ENCODE data around the gene WDR64. TPM values are rescaled to one million over a fixed set of nuclear protein-coding genes. Genes with fewer than 3 reads are reported as not detected.

The WDR64 gene
- total RNA-seq, 1 donor from 2014 or later, result 0.80 TPM

GRCh38 chr1:241782396-241782795 is 130.3 kb downstream of the WDR64 start:
- no peak for TF ChIP-seq CTCF (IDR thresholded peaks at IDR 0.05; ENCODE audit: unreplicated experiment)
- no peaks in the 10 kb centered on the region for H3K36me3 Mint-ChIP-seq (ENCODE audit: low read depth, unreplicated experiment)
- no peaks in the 10 kb centered on the region for H3K27me3 Mint-ChIP-seq (ENCODE audit: unreplicated experiment)
- no peak overlapping the region for H3K4me3 Mint-ChIP-seq (ENCODE audit: unreplicated experiment)
- no peaks in the 10 kb centered on the region for H3K9me3 Mint-ChIP-seq (ENCODE audit: unreplicated experiment)
- H3K4me1 Mint-ChIP-seq (ENCODE audit: unreplicated experiment), result peaks cover 8% of the 10 kb centered on the region
- no peak overlapping the region for H3K27ac Mint-ChIP-seq (ENCODE audit: unreplicated experiment)
- DNase-seq (ENCODE audit: low spot score), result no peak

- no peaks in the 10 kb centered on the region for H3K9me3 Mint-ChIP-seq (ENCODE audit: unreplicated experiment)
- H3K27me3 Mint-ChIP-seq (ENCODE audit: unreplicated experiment), result peaks cover 1% of the 10 kb centered on the region
- TF ChIP-seq CTCF (IDR thresholded peaks at IDR 0.05; ENCODE audit: unreplicated experiment), result no peak
- no peak for DNase-seq (ENCODE audit: low spot score)
- no peak overlapping the region for H3K4me3 Mint-ChIP-seq (ENCODE audit: unreplicated experiment)
- H3K27ac Mint-ChIP-seq (ENCODE audit: unreplicated experiment), result no peak overlapping the region
- H3K4me1 Mint-ChIP-seq (ENCODE audit: unreplicated experiment), result peaks cover 3% of the 10 kb centered on the region
- no peaks in the 10 kb centered on the region for H3K36me3 Mint-ChIP-seq (ENCODE audit: low read depth, unreplicated experiment)
Observed at GRCh38 chr1:241787691-241788090, 135.6 kb downstream of the WDR64 start.

- H3K4me3 Mint-ChIP-seq (ENCODE audit: unreplicated experiment), result no peak overlapping the region
- no peaks in the 10 kb centered on the region for H3K4me1 Mint-ChIP-seq (ENCODE audit: unreplicated experiment)
- peaks cover 1% of the 10 kb centered on the region for H3K27me3 Mint-ChIP-seq (ENCODE audit: unreplicated experiment)
- no peak for DNase-seq (ENCODE audit: low spot score)
- no peak overlapping the region for H3K27ac Mint-ChIP-seq (ENCODE audit: unreplicated experiment)
- no peaks in the 10 kb centered on the region for H3K36me3 Mint-ChIP-seq (ENCODE audit: low read depth, unreplicated experiment)
- no peaks in the 10 kb centered on the region for H3K9me3 Mint-ChIP-seq (ENCODE audit: unreplicated experiment)
- TF ChIP-seq CTCF (IDR thresholded peaks at IDR 0.05; ENCODE audit: unreplicated experiment), result no peak
Observed at GRCh38 chr1:241789061-241789460, 137.0 kb downstream of the WDR64 start.

GRCh38 chr1:241799416-241799815 is 147.3 kb downstream of the WDR64 start:
- no peak overlapping the region for H3K4me3 Mint-ChIP-seq (ENCODE audit: unreplicated experiment)
- DNase-seq (ENCODE audit: low spot score), result no peak
- no peak for TF ChIP-seq CTCF (IDR thresholded peaks at IDR 0.05; ENCODE audit: unreplicated experiment)
- no peak overlapping the region for H3K27ac Mint-ChIP-seq (ENCODE audit: unreplicated experiment)
- no peaks in the 10 kb centered on the region for H3K9me3 Mint-ChIP-seq (ENCODE audit: unreplicated experiment)
- H3K36me3 Mint-ChIP-seq (ENCODE audit: low read depth, unreplicated experiment), result no peaks in the 10 kb centered on the region
- no peaks in the 10 kb centered on the region for H3K27me3 Mint-ChIP-seq (ENCODE audit: unreplicated experiment)
- no peaks in the 10 kb centered on the region for H3K4me1 Mint-ChIP-seq (ENCODE audit: unreplicated experiment)

GRCh38 chr1:241800640-241801039 is 148.6 kb downstream of the WDR64 start:
- DNase-seq (ENCODE audit: low spot score), result no peak
- Mint-ChIP-seq H3K27ac (ENCODE audit: unreplicated experiment) (no peak overlapping the region), H3K4me3 (ENCODE audit: unreplicated experiment) (no peak overlapping the region), H3K36me3 (ENCODE audit: low read depth, unreplicated experiment) (no peaks in the 10 kb centered on the region), H3K27me3 (ENCODE audit: unreplicated experiment) (no peaks in the 10 kb centered on the region), H3K4me1 (ENCODE audit: unreplicated experiment) (no peaks in the 10 kb centered on the region), H3K9me3 (ENCODE audit: unreplicated experiment) (no peaks in the 10 kb centered on the region)
- TF ChIP-seq CTCF (IDR thresholded peaks at IDR 0.05; ENCODE audit: unreplicated experiment), result no peak

Measured in endothelial cell (in vitro differentiated cells).